AG09319 (cell line): Measurements from ENCODE around the gene GRID1.

Source experiments
- DNase-seq: peaks from one replicate; pipeline ENCODE4 v3.0.0-alpha.2; 2010; ENCODE audit warnings: low read depth; ENCODE audit errors: extremely low read depth
- TF ChIP-seq, protein P1 (sequence below): IDR thresholded peaks from 2 replicates; pipeline ENCODE4 v1.5.1; 2011; ENCODE audit warnings: low read depth, mild to moderate bottlenecking, inconsistent platforms, low read length, moderate library complexity

The GRID1 gene

DNA sequence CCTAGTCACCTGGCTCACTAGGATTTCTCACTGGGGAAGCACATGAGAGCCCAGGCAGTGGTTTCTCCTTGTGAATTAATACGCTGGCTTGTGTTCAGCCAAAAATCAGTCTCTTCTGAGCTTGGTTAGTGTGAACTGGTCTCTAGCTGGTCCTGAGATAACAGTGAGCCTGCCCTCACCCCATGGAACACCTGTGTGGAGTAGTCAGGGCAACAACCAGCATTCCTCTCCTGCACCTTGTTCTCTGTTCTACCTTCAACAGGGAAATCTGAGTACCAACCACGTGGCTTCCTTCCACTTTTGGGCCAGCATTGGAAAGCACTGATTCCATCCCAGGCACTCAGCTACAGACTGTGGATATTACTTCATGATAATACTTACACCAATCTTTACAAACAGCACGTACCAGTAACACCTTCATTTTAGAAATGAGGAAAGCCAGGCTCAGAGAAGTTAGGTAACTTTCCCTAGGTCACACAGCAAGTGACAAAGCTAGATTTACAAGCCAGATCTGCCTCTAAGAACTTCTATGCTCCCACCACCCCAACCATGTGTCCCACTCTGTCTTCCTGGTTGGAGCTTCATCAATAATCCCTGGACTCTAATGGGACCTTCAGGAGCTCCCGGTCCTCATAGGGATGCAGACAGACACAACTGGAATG, 106.6 kb downstream of the GRID1 start:
- DNase-seq: no peak
- TF ChIP-seq, protein P1, sequence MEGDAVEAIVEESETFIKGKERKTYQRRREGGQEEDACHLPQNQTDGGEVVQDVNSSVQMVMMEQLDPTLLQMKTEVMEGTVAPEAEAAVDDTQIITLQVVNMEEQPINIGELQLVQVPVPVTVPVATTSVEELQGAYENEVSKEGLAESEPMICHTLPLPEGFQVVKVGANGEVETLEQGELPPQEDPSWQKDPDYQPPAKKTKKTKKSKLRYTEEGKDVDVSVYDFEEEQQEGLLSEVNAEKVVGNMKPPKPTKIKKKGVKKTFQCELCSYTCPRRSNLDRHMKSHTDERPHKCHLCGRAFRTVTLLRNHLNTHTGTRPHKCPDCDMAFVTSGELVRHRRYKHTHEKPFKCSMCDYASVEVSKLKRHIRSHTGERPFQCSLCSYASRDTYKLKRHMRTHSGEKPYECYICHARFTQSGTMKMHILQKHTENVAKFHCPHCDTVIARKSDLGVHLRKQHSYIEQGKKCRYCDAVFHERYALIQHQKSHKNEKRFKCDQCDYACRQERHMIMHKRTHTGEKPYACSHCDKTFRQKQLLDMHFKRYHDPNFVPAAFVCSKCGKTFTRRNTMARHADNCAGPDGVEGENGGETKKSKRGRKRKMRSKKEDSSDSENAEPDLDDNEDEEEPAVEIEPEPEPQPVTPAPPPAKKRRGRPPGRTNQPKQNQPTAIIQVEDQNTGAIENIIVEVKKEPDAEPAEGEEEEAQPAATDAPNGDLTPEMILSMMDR: no peak

DNA sequence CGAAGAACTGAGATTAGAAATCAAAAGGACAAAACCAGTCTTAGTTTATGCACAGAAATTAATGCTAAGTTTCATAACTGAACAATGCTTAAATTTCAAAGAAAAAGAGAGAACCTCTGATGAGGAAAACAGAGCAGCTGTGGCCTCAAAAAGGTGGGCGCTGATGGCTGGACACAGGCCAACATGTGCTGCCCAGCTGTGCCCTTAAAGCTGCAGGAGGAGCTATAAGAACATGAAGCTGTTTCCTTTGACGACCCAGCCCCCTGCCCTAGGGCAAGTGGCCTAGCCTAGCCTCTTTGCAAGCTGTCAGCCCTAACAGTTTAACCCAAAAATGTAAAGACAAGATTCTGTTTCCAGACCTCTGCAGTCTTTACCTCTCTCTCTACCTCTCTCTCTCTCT, 107.7 kb downstream of the GRID1 start:
- TF ChIP-seq, protein P1: no peak
- DNase-seq: no peak

DNA sequence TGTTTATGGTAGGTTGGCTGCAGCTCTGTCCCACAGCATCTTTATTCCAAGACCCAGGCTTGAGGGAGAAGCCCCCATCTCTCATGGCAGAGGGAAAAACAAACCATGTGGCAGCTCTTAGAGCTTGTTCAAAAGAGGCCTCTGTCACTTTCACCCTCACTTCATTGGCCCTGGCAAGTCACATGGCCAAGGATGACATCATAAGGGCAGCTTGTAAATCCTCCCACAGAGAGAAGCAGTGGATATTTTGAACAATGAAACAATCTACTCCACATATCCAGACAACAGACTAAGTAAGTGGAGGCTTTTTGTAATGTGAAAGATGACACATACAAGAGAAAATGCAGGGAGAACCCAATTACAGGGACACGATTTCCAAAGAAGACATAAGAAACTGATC, 108.1 kb downstream of the GRID1 start:
- no peak for DNase-seq
- TF ChIP-seq, protein P1: no peak

DNA sequence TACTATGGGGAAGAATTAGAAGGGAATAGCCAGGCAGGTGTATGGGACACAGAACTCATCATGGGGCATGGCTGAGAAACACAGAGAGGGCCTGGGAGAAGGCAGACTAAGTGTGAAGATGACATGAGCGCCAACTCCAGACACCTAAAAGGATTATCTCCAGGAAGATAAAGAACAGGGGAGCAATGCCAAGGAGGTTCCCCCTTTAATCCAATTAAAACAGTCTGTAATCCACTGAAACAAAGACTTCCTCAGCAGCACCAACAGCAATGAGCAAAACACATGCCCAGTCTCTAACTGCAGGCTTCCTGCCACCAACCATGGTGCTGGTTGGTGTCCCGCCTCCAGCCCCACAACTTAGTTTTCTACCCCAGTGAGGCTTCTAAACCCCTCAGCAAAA, 108.9 kb downstream of the GRID1 start:
- TF ChIP-seq, protein P1: no peak
- DNase-seq: no peak

DNA sequence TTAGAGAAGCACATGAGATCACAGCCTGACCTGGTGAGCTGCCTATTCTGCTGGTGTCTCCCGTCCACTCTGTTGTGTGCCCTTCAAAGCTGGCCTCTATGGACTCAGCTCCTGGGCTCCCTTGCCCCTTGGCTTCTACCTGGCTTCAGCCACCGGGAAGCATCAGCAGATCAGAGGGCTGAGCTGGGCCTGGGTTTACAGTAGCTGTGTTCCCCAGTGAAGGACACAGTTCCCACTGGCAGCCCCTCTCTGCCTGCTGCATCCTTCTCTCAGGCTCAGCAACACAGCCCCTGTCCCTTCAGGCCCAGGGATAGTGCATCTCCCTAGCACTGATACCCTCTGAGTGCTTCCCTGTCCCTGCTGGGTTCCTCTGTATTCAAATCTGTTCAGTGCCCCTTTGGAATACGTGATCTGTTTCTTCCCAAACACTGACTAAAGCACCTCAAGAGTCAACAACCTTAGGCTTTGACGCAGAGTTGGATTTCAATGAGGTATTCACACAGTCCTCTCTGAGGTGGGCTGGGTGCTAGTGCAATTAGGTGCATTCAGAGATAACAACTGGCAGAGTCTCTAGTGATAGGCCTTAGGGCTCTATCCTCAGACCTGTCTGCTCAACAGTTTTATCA, 109.8 kb downstream of the GRID1 start:
- TF ChIP-seq, protein P1: no peak
- no peak for DNase-seq

DNA sequence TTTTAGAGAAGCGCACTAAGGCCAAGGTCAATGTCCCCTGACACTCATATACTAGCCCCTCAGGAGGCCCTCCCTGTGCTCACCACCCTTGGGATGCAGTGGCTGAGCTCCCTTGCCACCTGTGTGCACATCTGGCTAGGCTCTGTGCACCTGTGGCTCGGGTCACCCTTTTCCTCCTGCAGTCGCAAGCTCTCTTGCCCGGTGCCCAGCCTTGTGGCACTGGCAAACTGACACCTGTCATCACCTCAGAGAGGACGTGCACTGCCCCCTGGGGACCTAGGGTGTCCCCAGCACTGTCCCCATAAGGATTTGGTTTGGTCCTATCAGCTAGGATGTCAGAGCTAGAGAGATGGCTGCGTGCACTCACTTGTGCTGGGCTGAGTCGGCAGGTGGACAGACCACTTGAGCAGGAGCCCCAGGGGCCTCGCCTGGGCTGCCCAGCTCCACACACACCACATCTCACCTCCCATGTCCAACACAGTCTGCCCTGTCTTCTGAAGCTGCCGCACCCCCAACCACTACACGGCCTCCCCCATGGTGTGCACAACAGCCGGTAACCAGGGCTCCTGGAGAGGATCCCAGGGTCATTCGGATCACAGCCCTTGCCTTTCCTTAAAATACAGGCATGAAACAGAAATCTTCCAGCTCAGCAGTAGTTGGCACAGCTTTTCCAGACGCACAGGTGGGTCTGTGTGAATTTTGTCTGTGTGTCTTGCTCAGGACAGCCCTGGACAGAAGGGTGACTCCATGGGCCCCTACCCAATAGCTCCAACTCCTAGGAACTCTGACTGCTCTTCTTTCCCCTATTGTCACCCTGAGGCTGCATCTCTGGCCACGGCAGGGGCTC, 111.0 kb downstream of the GRID1 start:
- TF ChIP-seq, protein P1: no peak
- DNase-seq: no peak

DNA sequence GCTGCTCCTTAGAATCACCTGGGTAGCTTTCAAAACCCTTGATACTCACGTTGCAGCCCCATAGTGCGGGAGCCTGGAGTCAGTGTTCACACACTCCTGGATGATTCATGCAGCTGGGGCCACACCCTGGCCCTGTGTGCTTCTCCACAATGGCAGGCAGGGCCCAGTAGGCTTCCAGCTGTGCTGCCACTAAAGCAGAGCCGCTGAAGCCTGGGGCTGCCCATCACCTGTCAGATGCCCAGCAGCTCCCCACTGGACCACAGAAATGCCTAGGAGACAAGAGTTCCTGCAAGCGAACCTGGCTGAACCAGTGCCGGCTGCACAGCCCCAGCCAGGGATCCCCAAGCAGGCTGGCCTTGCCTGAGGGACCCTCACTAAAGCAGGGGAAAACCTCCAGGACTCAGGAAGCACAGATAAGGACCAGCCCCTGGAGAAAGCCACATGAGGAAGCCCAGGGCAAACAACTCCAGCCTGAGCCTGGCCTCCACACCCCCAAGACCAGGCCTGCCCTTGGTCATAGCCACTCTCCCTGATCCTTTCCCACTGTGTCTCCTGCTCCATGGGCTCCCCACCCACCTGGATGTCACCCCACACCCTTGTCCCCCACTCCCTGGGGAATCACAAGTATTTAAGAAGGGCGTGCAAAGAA, 111.9 kb downstream of the GRID1 start:
- no peak for DNase-seq
- TF ChIP-seq, protein P1: no peak
